ENCODE data around the gene SLC40A1.
A peak's percentile ranks its signal among the peaks of the same experiment; 100 is the strongest.
"Not testable (repeated sequence)": the region's sequence is repeated elsewhere in the genome, so short reads cannot be mapped to it uniquely, and the experiment has no call there.

The SLC40A1 gene

GRCh38 chr2:189608795-189609422 is 28.3 kb upstream of the SLC40A1 start:
- H2AFZ ChIP-seq (ENCODE audit: insufficient read depth, low read length, poor library complexity): no peak overlapping the region
- no peak overlapping the region for H2BK5ac ChIP-seq (ENCODE audit: low read depth, low read length, poor library complexity)
- no peak overlapping the region for H3K14ac ChIP-seq (ENCODE audit: low read length)
- H3K36me3 ChIP-seq (ENCODE audit: control insufficient read depth in 1 of 2, insufficient read depth in 2 of 2, low read length in 2 of 2): no peaks in the 10 kb centered on the region
- H2AK5ac ChIP-seq (ENCODE audit: low read length): no peak overlapping the region
- no peak overlapping the region for H4K12ac ChIP-seq (ENCODE audit: low read depth, low read length)
- H3K4me2 ChIP-seq (ENCODE audit: low read length): no peak overlapping the region
- no peak overlapping the region for H4K8ac ChIP-seq (ENCODE audit: low read depth, low read length)
- no CpG with 5 or more reads among the region's 2 CpGs for WGBS (ENCODE audit: extremely low coverage, insufficient coverage, insufficient read length)
- no peaks in the 10 kb centered on the region for H3K79me2 ChIP-seq (ENCODE audit: control insufficient read depth, insufficient read depth, low read length, poor library complexity)
- no peak overlapping the region for H3K18ac ChIP-seq (ENCODE audit: low read length)
- H3K4ac ChIP-seq (ENCODE audit: low read depth, low read length): no peak overlapping the region
- no peak overlapping the region for H2BK120ac ChIP-seq (ENCODE audit: insufficient read depth, low read length, poor library complexity)
- peaks cover 2% of the 10 kb centered on the region for H3K79me1 ChIP-seq (ENCODE audit: low read length)
- no peak overlapping the region for H3K23ac ChIP-seq (ENCODE audit: low read length)
- no peaks in the 10 kb centered on the region for H3K9me3 ChIP-seq (ENCODE audit: insufficient read depth, low read depth, low read length)
- no peak overlapping the region for H3K9ac ChIP-seq (ENCODE audit: low read length)
- no peak overlapping the region for H3K27ac ChIP-seq (ENCODE audit: low read depth, low read length)
- no peak overlapping the region for H2BK12ac ChIP-seq (ENCODE audit: low read length)
- no peak overlapping the region for H3K4me3 ChIP-seq (ENCODE audit: low read depth, low read length)
- H4K91ac ChIP-seq (ENCODE audit: low read depth, low read length): no peak overlapping the region
- H3K4me1 ChIP-seq (ENCODE audit: control insufficient read depth in 1 of 2, insufficient read depth in 2 of 2, low read length in 2 of 2): no peaks in the 10 kb centered on the region
- peak in 1 of 2 donors; percentile 22 for DNase-seq
- H3K27me3 ChIP-seq (ENCODE audit: insufficient read depth, low read length): no peaks in the 10 kb centered on the region

GRCh38 chr2:189608170-189608569 is 27.6 kb upstream of the SLC40A1 start:
- H3K9ac ChIP-seq (ENCODE audit: low read length): no peak overlapping the region
- no peaks in the 10 kb centered on the region for H3K9me3 ChIP-seq (ENCODE audit: insufficient read depth, low read depth, low read length)
- H2BK12ac ChIP-seq (ENCODE audit: low read length): no peak overlapping the region
- H4K12ac ChIP-seq (ENCODE audit: low read depth, low read length): no peak overlapping the region
- H3K18ac ChIP-seq (ENCODE audit: low read length): no peak overlapping the region
- no peak overlapping the region for H3K4ac ChIP-seq (ENCODE audit: low read depth, low read length)
- no peaks in the 10 kb centered on the region for H3K79me1 ChIP-seq (ENCODE audit: low read length)
- no peak overlapping the region for H2BK120ac ChIP-seq (ENCODE audit: insufficient read depth, low read length, poor library complexity)
- no peak for DNase-seq
- H3K14ac ChIP-seq (ENCODE audit: low read length): no peak overlapping the region
- no peak overlapping the region for H2BK5ac ChIP-seq (ENCODE audit: low read depth, low read length, poor library complexity)
- no peak overlapping the region for H2AK5ac ChIP-seq (ENCODE audit: low read length)
- no peak overlapping the region for H4K8ac ChIP-seq (ENCODE audit: low read depth, low read length)
- no peak overlapping the region for H3K4me3 ChIP-seq (ENCODE audit: low read depth, low read length)
- WGBS (ENCODE audit: extremely low coverage, insufficient coverage, insufficient read length): no CpG with 5 or more reads among the region's 4 CpGs
- H4K91ac ChIP-seq (ENCODE audit: low read depth, low read length): no peak overlapping the region
- H3K79me2 ChIP-seq (ENCODE audit: control insufficient read depth, insufficient read depth, low read length, poor library complexity): no peaks in the 10 kb centered on the region
- no peak overlapping the region for H3K23ac ChIP-seq (ENCODE audit: low read length)
- H3K27me3 ChIP-seq (ENCODE audit: insufficient read depth, low read length): no peaks in the 10 kb centered on the region
- no peaks in the 10 kb centered on the region for H3K4me1 ChIP-seq (ENCODE audit: control insufficient read depth in 1 of 2, insufficient read depth in 2 of 2, low read length in 2 of 2)
- no peaks in the 10 kb centered on the region for H3K36me3 ChIP-seq (ENCODE audit: control insufficient read depth in 1 of 2, insufficient read depth in 2 of 2, low read length in 2 of 2)
- H2AFZ ChIP-seq (ENCODE audit: insufficient read depth, low read length, poor library complexity): no peak overlapping the region
- no peak overlapping the region for H3K27ac ChIP-seq (ENCODE audit: low read depth, low read length)
- H3K4me2 ChIP-seq (ENCODE audit: low read length): no peak overlapping the region

DNA sequence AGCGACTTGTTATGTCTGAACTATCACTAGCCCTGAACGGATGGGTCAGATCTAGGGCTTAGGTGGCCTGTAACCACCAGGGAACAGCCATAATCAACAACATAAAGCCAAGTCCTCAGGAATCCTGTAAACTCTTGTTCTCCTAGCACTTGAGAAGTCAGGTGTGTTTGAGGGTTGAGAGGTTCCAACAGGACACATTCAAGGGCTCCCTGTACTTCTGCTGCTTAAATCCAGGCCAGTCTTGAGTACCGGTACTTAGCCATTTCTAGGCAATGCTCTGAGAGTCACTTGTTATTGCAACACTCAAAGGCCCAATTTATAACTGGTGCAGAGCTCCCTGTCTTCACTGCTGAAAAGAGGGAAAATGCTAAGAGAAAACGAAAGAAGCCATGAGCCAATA is 21.6 kb upstream of the SLC40A1 start:
- no peak overlapping the region for H3K9ac ChIP-seq (ENCODE audit: low read length)
- no peak overlapping the region for H2BK5ac ChIP-seq (ENCODE audit: low read depth, low read length, poor library complexity)
- no peak overlapping the region for H2BK12ac ChIP-seq (ENCODE audit: low read length)
- H3K18ac ChIP-seq (ENCODE audit: low read length): no peak overlapping the region
- no peaks in the 10 kb centered on the region for H3K9me3 ChIP-seq (ENCODE audit: insufficient read depth, low read depth, low read length)
- H3K27ac ChIP-seq (ENCODE audit: low read depth, low read length): no peak overlapping the region
- H4K91ac ChIP-seq (ENCODE audit: low read depth, low read length): no peak overlapping the region
- H3K79me1 ChIP-seq (ENCODE audit: low read length): no peaks in the 10 kb centered on the region
- no peak overlapping the region for H3K23ac ChIP-seq (ENCODE audit: low read length)
- no CpG with 5 or more reads among the region's 4 CpGs for WGBS (ENCODE audit: extremely low coverage, insufficient coverage, insufficient read length)
- no peak overlapping the region for H4K8ac ChIP-seq (ENCODE audit: low read depth, low read length)
- no peak overlapping the region for H4K12ac ChIP-seq (ENCODE audit: low read depth, low read length)
- H3K4me3 ChIP-seq (ENCODE audit: low read depth, low read length): no peak overlapping the region
- no peaks in the 10 kb centered on the region for H3K27me3 ChIP-seq (ENCODE audit: insufficient read depth, low read length)
- H3K4me2 ChIP-seq (ENCODE audit: low read length): no peak overlapping the region
- H3K14ac ChIP-seq (ENCODE audit: low read length): no peak overlapping the region
- H3K36me3 ChIP-seq (ENCODE audit: control insufficient read depth in 1 of 2, insufficient read depth in 2 of 2, low read length in 2 of 2): no peaks in the 10 kb centered on the region
- DNase-seq: no peak
- H3K4ac ChIP-seq (ENCODE audit: low read depth, low read length): no peak overlapping the region
- peak overlapping the region; percentile 15 for H2BK120ac ChIP-seq (ENCODE audit: insufficient read depth, low read length, poor library complexity)
- no peak overlapping the region for H2AK5ac ChIP-seq (ENCODE audit: low read length)
- H3K79me2 ChIP-seq (ENCODE audit: control insufficient read depth, insufficient read depth, low read length, poor library complexity): no peaks in the 10 kb centered on the region
- H2AFZ ChIP-seq (ENCODE audit: insufficient read depth, low read length, poor library complexity): no peak overlapping the region
- no peaks in the 10 kb centered on the region for H3K4me1 ChIP-seq (ENCODE audit: control insufficient read depth in 1 of 2, insufficient read depth in 2 of 2, low read length in 2 of 2)

GRCh38 chr2:189601652-189602051 is 21.1 kb upstream of the SLC40A1 start:
- H3K23ac ChIP-seq (ENCODE audit: low read length); H3K4me1 ChIP-seq (ENCODE audit: control insufficient read depth in 1 of 2, insufficient read depth in 2 of 2, low read length in 2 of 2); H4K12ac ChIP-seq (ENCODE audit: low read depth, low read length); H3K79me2 ChIP-seq (ENCODE audit: control insufficient read depth, insufficient read depth, low read length, poor library complexity); H3K27me3 ChIP-seq (ENCODE audit: insufficient read depth, low read length); H3K79me1 ChIP-seq (ENCODE audit: low read length); DNase-seq; H2AFZ ChIP-seq (ENCODE audit: insufficient read depth, low read length, poor library complexity); H3K27ac ChIP-seq (ENCODE audit: low read depth, low read length); H2AK5ac ChIP-seq (ENCODE audit: low read length); H3K4me2 ChIP-seq (ENCODE audit: low read length); H3K18ac ChIP-seq (ENCODE audit: low read length); H4K91ac ChIP-seq (ENCODE audit: low read depth, low read length); H3K9ac ChIP-seq (ENCODE audit: low read length); H3K36me3 ChIP-seq (ENCODE audit: control insufficient read depth in 1 of 2, insufficient read depth in 2 of 2, low read length in 2 of 2); H4K8ac ChIP-seq (ENCODE audit: low read depth, low read length); H2BK12ac ChIP-seq (ENCODE audit: low read length); H2BK5ac ChIP-seq (ENCODE audit: low read depth, low read length, poor library complexity); H3K14ac ChIP-seq (ENCODE audit: low read length); H2BK120ac ChIP-seq (ENCODE audit: insufficient read depth, low read length, poor library complexity); H3K4ac ChIP-seq (ENCODE audit: low read depth, low read length); H3K9me3 ChIP-seq (ENCODE audit: insufficient read depth, low read depth, low read length); H3K4me3 ChIP-seq (ENCODE audit: low read depth, low read length): not testable (repeated sequence)
- WGBS (ENCODE audit: extremely low coverage, insufficient coverage, insufficient read length): no CpG with 5 or more reads among the region's 2 CpGs

Data from trophoblast cell (in vitro differentiated cells and primary cell).